ENCODE measurements around the gene GATD1. TPM values are rescaled to one million over a fixed set of nuclear protein-coding genes. Genes with fewer than 3 reads are reported as not detected.
A peak's percentile ranks its signal among the peaks of the same experiment; 100 is the strongest.

The GATD1 gene
- total and polyA plus RNA-seq, 4 donors: 22.1 to 63.1 (median 39.1) TPM

GRCh38 chr11:813072-813455, 35.8 kb upstream of the GATD1 start:
- Histone ChIP-seq H3K36me3 (ENCODE audit: control insufficient read depth in 4 of 4, insufficient read depth in 4 of 4, low read length in 4 of 4) (peaks cover 0 to 31% (median 14%) of the 10 kb centered on the region in 4 donors), H3K4me3 (no peak overlapping the region), H3K27me3 (ENCODE audit: control insufficient read depth in 3 of 3, insufficient read depth in 3 of 3, low read length in 2 of 3) (no peaks in the 10 kb centered on the region), H3K9me3 (ENCODE audit: control insufficient read depth in 4 of 4, insufficient read depth in 3 of 4, low read length in 3 of 4) (no peaks in the 10 kb centered on the region), H3K9ac (ENCODE audit: insufficient read depth in 1 of 2, low read length in 2 of 2) (no peak overlapping the region), H3K27ac (ENCODE audit: low read depth in 1 of 2, low read length in 1 of 2) (no peak overlapping the region), H3K4me1 (ENCODE audit: control insufficient read depth in 5 of 5, insufficient read depth in 5 of 5, low read length in 5 of 5) (peaks cover 5 to 20% (median 6%) of the 10 kb centered on the region in 5 donors)
- 91 to 93% methylated on average over 6 of the region's 6 CpGs for WGBS, 2 donors
- no peak for TF ChIP-seq CTCF (IDR thresholded peaks at IDR 0.05; ENCODE audit: control extremely low read depth, extremely low read depth)
- ATAC-seq (ENCODE audit: insufficient read depth, low FRiP score): no peak
- no peak for DNase-seq

DNA sequence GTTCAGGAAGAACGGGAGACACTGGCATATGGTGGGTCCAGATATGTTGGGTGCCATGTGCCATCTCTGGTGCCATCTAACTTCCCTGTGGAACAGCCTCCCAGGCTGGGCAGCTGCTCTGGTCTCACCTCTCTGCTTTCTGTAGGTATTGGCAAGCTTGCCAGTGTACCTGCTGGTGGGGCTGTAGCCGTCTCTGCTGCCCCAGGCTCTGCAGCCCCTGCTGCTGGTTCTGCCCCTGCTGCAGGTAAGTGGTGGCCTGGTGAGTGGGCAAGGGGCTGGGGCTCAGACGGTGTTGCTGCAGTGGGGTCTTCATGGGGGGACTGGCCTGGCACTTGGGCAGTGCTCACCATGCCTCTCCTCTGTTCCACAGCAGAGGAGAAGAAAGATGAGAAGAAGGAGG, 35.1 kb upstream of the GATD1 start:
- no peaks in the 10 kb centered on the region for H3K27me3 ChIP-seq (ENCODE audit: control insufficient read depth in 3 of 3, insufficient read depth in 3 of 3, low read length in 2 of 3)
- WGBS, 2 donors: 90 to 98% methylated on average over 3 of the region's 3 CpGs
- no peak for TF ChIP-seq CTCF (IDR thresholded peaks at IDR 0.05; ENCODE audit: control extremely low read depth, extremely low read depth)

DNA sequence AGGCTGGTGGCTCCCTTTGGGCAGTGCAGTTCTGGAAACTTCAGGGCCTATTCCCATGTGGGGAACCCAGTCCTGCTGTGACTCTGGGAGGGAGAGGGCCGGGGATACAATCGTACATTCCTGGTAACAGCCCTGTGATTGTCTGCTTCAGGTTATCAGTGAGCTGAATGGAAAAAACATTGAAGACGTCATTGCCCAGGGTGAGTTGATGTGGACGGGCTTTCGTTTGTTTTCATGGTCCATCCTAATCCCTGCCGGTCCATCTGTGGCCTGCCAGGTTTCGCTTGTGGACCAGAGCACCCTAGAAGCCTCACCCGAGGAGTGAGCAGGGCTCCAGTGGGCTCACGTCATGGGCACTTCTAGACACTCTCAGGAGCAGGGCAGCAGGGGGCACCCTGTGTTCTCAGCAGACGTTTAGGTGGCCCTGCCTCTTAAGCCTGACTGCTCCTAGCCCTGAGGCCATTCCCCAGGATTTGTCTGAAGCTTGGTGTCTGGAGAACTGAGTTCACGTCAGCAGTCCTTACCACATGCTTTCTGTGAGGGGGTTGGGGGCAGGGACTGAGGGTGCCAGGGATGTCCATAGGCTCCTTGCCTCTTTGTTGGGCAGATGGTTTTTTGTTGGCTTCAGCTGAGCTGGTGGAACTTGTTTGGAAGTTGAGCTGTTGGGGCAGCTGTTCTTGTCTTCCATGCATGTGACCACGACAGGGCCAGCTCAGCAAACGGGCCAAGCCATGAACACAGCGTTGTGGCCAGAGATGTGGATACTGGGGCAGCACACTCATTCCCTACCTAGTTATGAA, 34.4 kb upstream of the GATD1 start:
- Histone ChIP-seq H3K9ac (ENCODE audit: insufficient read depth in 1 of 2, low read length in 2 of 2) (no peak overlapping the region), H3K27me3 (ENCODE audit: control insufficient read depth in 3 of 3, insufficient read depth in 3 of 3, low read length in 2 of 3) (no peaks in the 10 kb centered on the region), H3K36me3 (ENCODE audit: control insufficient read depth in 4 of 4, insufficient read depth in 4 of 4, low read length in 4 of 4) (peaks cover 0 to 31% (median 14%) of the 10 kb centered on the region in 4 donors), H3K4me1 (ENCODE audit: control insufficient read depth in 5 of 5, insufficient read depth in 5 of 5, low read length in 5 of 5) (peaks cover 5 to 20% (median 6%) of the 10 kb centered on the region in 5 donors), H3K9me3 (ENCODE audit: control insufficient read depth in 4 of 4, insufficient read depth in 3 of 4, low read length in 3 of 4) (no peaks in the 10 kb centered on the region), H3K27ac (ENCODE audit: low read depth in 1 of 2, low read length in 1 of 2) (peak overlapping the region; percentile 2 to 5), H3K4me3 (no peak overlapping the region)
- TF ChIP-seq CTCF (IDR thresholded peaks at IDR 0.05; ENCODE audit: control extremely low read depth, extremely low read depth): no peak
- no peak for ATAC-seq (ENCODE audit: insufficient read depth, low FRiP score)
- DNase-seq: no peak
- WGBS, 2 donors: 73 to 77% methylated on average over 14 of the region's 14 CpGs

More for the DNA sequence above, 35.1 kb upstream of the GATD1 start:
- no peaks in the 10 kb centered on the region for H3K9me3 ChIP-seq (ENCODE audit: control insufficient read depth in 4 of 4, insufficient read depth in 3 of 4, low read length in 3 of 4)
- DNase-seq (no peak), ATAC-seq (ENCODE audit: insufficient read depth, low FRiP score) (no peak)
- H3K36me3 ChIP-seq (ENCODE audit: control insufficient read depth in 4 of 4, insufficient read depth in 4 of 4, low read length in 4 of 4): peaks cover 0 to 31% (median 14%) of the 10 kb centered on the region in 4 donors
- H3K4me3 ChIP-seq: no peak overlapping the region
- no peak overlapping the region for H3K27ac ChIP-seq (ENCODE audit: low read depth in 1 of 2, low read length in 1 of 2)
- H3K4me1 ChIP-seq (ENCODE audit: control insufficient read depth in 5 of 5, insufficient read depth in 5 of 5, low read length in 5 of 5): peaks cover 5 to 20% (median 6%) of the 10 kb centered on the region in 5 donors
- H3K9ac ChIP-seq (ENCODE audit: insufficient read depth in 1 of 2, low read length in 2 of 2): no peak overlapping the region

All from lung (tissue), 12 donors.